DND-41 (cell line): ENCODE data around the gene DDX52.

Experiments
- ATAC-seq: fragments of 200-7000 bp; cut with Tn5 transposase; 3 replicates; pipeline ENCODE4 v1.9.1; 2021; ENCODE audit warnings: low read depth; ENCODE audit not compliant: insufficient read depth
- DNase-seq: peaks from one replicate; pipeline ENCODE4 v3.0.0-alpha.2; 2020
- H2AFZ ChIP-seq: 2 replicates; pipeline ENCODE4 v1.6.0; 2012; ENCODE audit warnings: low read depth, low read length
- H3K27ac ChIP-seq: 2 replicates; pipeline ENCODE4 v1.5.1; 2012; ENCODE audit warnings: low read length, inconsistent platforms
- H3K27me3 ChIP-seq: fragments of 200-600 bp; sonication (generic); 2 replicates; pipeline ENCODE4 v1.6.0; 2012; ENCODE audit warnings: low read length, mild to moderate bottlenecking, inconsistent platforms; ENCODE audit not compliant: insufficient read depth, poor library complexity
- H3K36me3 ChIP-seq: 2 replicates; pipeline ENCODE4 v1.5.1; 2012; ENCODE audit warnings: low read length, inconsistent platforms; ENCODE audit not compliant: insufficient read depth
- H3K4me1 ChIP-seq: 2 replicates; pipeline ENCODE4 v1.5.1; 2012; ENCODE audit warnings: mild to moderate bottlenecking, low read length; ENCODE audit not compliant: insufficient read depth
- H3K4me2 ChIP-seq: 2 replicates; pipeline ENCODE4 v1.6.0; 2012; ENCODE audit warnings: mild to moderate bottlenecking, moderate library complexity, low read length, inconsistent platforms; ENCODE audit not compliant: insufficient read depth
- H3K4me3 ChIP-seq, 2 experiments: fragments of 200-600 bp in 1 of 2; shearing (Covaris generic) in 1 of 2; 2 replicates each; pipeline ENCODE4 v1.5.1; 2012 to 2016; ENCODE audit warnings: inconsistent platforms in 2 of 2, low read length in 2 of 2, mild to moderate bottlenecking in 2 of 2, low read depth in 1 of 2, moderate library complexity in 1 of 2
- H3K79me2 ChIP-seq: 2 replicates; pipeline ENCODE4 v1.6.0; 2012; ENCODE audit warnings: low read length, inconsistent platforms; ENCODE audit not compliant: insufficient read depth
- H3K9ac ChIP-seq: 2 replicates; pipeline ENCODE4 v1.6.0; 2012; ENCODE audit warnings: low read depth, mild to moderate bottlenecking, inconsistent platforms, low read length, moderate library complexity
- H3K9me3 ChIP-seq: 2 replicates; pipeline ENCODE4 v1.5.1; 2012; ENCODE audit warnings: low read length, moderate library complexity, mild to moderate bottlenecking, inconsistent platforms; ENCODE audit not compliant: insufficient read depth, severe bottlenecking
- H4K20me1 ChIP-seq: 2 replicates; pipeline ENCODE4 v1.6.0; 2012; ENCODE audit warnings: low read length; ENCODE audit not compliant: insufficient read depth
- CTCF ChIP-seq: IDR thresholded peaks from 2 replicates; pipeline ENCODE4 v1.5.1; 2012; ENCODE audit warnings: borderline replicate concordance, low read length, moderate library complexity, mild to moderate bottlenecking; ENCODE audit not compliant: poor library complexity, severe bottlenecking; ENCODE audit errors: extremely low read depth
- EZH2 ChIP-seq: IDR thresholded peaks from 3 replicates; pipeline ENCODE4 v1.6.1; 2012; ENCODE audit warnings: borderline replicate concordance, low read depth, mild to moderate bottlenecking, moderate library complexity, low read length, inconsistent platforms; ENCODE audit not compliant: severe bottlenecking

DDX52 gene

DNA sequence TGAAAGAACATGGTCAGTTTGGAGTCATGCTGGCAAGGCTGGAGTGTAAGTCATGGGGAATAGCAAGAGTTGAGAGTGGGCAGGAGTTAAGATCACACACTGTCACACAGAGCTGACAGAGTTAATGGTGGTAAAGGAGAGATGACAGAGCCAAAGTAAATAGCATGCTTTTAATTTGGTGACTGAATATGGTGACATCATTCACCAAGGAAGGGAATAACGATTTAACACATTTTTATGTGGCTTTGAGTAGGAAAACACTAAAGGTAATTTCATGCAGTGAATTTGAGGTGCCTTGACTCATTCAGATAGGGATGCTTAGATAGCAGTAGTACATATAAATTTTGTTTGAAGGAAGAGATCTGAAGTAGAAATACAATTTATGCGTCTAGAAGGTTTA lies 76.1 kb downstream of the DDX52 start:
- Histone ChIP-seq H3K27me3 (no peaks in the 10 kb centered on the region), H3K4me2 (no peak overlapping the region), H3K9me3 (no peaks in the 10 kb centered on the region), H3K27ac (no peak overlapping the region), H4K20me1 (no peaks in the 10 kb centered on the region), H3K9ac (no peak overlapping the region), H3K79me2 (no peaks in the 10 kb centered on the region), H3K36me3 (peaks cover 77% of the 10 kb centered on the region), H3K4me1 (no peaks in the 10 kb centered on the region), H2AFZ (no peak overlapping the region), H3K4me3 (no peak overlapping the region)
- DNase-seq (no peak), ATAC-seq (no peak)
- TF ChIP-seq CTCF (no peak), EZH2 (no peak)

GRCh38 chr17:37564252-37564651 lies 79.0 kb downstream of the DDX52 start:
- no peaks in the 10 kb centered on the region for H3K79me2 ChIP-seq
- ATAC-seq: no peak
- no peaks in the 10 kb centered on the region for H3K9me3 ChIP-seq
- H3K27me3 ChIP-seq: no peaks in the 10 kb centered on the region
- no peak overlapping the region for H2AFZ ChIP-seq
- no peak overlapping the region for H3K9ac ChIP-seq
- no peak overlapping the region for H3K4me3 ChIP-seq
- H3K36me3 ChIP-seq: peaks cover 77% of the 10 kb centered on the region
- DNase-seq: no peak
- H3K4me2 ChIP-seq: no peak overlapping the region
- no peaks in the 10 kb centered on the region for H4K20me1 ChIP-seq
- no peak for TF ChIP-seq CTCF
- no peak for TF ChIP-seq EZH2
- H3K4me1 ChIP-seq: no peaks in the 10 kb centered on the region
- no peak overlapping the region for H3K27ac ChIP-seq

DNA sequence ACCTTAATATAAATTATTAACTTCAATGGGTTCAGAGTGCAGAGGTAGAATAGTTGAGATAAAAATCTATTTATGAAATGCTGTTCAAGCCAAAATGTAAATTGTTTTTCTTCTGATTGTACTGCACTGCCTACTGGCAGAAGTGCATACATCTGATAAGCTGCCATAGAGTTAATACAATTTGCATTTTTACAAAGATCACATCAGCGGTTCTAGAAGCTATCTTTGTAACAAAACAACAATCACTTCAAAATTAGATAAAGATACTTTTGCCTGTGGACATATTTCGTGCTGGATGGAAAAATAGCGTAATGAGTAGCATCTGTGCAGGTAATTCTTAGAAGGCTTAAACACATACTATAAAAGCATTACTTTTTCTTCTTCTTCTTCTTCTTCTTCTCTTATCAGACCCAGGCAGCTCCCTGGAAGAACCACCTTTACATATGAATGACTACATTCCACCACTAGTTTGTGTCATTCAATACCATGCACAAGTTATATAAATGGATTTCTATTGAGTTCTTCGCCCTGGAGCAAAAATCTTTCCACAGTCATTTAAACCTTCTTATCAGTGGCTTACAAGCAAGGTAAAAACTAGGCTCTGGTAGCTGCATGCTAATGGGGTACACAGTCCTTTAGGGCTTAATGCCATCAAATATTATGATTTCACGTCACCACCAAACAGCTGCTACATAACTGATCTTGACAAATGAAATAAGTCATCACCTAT lies 81.1 kb downstream of the DDX52 start:
- Histone ChIP-seq H3K4me1 (no peaks in the 10 kb centered on the region), H2AFZ (no peak overlapping the region), H3K4me3 (no peak overlapping the region), H3K36me3 (peaks cover 77% of the 10 kb centered on the region), H3K9me3 (no peaks in the 10 kb centered on the region), H3K9ac (no peak overlapping the region), H3K27ac (no peak overlapping the region), H3K79me2 (no peaks in the 10 kb centered on the region), H3K4me2 (no peak overlapping the region), H3K27me3 (no peaks in the 10 kb centered on the region), H4K20me1 (no peaks in the 10 kb centered on the region)
- DNase-seq (no peak), ATAC-seq (no peak)
- TF ChIP-seq EZH2: no peak
- no peak for TF ChIP-seq CTCF
